MCF 10A (cell line): Measurements from ENCODE around the gene LTB4R2. TPM values are rescaled to one million over a fixed set of nuclear protein-coding genes. Genes with fewer than 3 reads are reported as not detected.

Experiments
- BruUV-seq: library from RNA; stranded (reverse); fragments of 400-500 nt; replicated peaks from 2 replicates; lab custom pipeline; 2021; lab: Mats Ljungman, UMichigan
- CTCF ChIA-PET: fragments of 300-600 bp; sonication (Branson Sonifier 250); formaldehyde crosslinking; extraction: SDS; loops from one replicate; lab custom pipeline; 2021; ENCODE audit warnings: antibody characterized with exemption, inconsistent platforms; lab: Yijun Ruan, JAX
- POLR2A ChIA-PET: fragments of 300-600, 350-650 bp; sonication (Branson Sonifier 250); formaldehyde crosslinking; extraction: SDS; loops from one replicate; lab custom pipeline; 2020; ENCODE audit warnings: antibody characterized with exemption, inconsistent platforms; lab: Yijun Ruan, JAX
- DNase-seq: peaks from one replicate; pipeline ENCODE4 v3.0.0-alpha.2; 2018; ENCODE audit not compliant: unreplicated experiment
- H3K27ac Mint-ChIP-seq: one replicate; pipeline ENCODE4 v1.8.0; 2022; ENCODE audit warnings: mild to moderate bottlenecking, low read depth, mixed read lengths; ENCODE audit not compliant: unreplicated experiment
- H3K27me3 Mint-ChIP-seq: one replicate; pipeline ENCODE4 v1.8.0; 2022; ENCODE audit warnings: mixed read lengths; ENCODE audit not compliant: insufficient read depth, unreplicated experiment
- H3K36me3 Mint-ChIP-seq: one replicate; pipeline ENCODE4 v1.8.0; 2022; ENCODE audit warnings: mild to moderate bottlenecking, moderate library complexity, mixed read lengths; ENCODE audit not compliant: insufficient read depth, unreplicated experiment
- H3K4me1 Mint-ChIP-seq: one replicate; pipeline ENCODE4 v1.8.0; 2022; ENCODE audit warnings: mixed read lengths; ENCODE audit not compliant: insufficient read depth, unreplicated experiment
- H3K4me3 Mint-ChIP-seq: one replicate; pipeline ENCODE4 v1.8.0; 2022; ENCODE audit warnings: mild to moderate bottlenecking, moderate library complexity, mixed read lengths; ENCODE audit not compliant: unreplicated experiment
- H3K9me3 Mint-ChIP-seq: one replicate; pipeline ENCODE4 v1.8.0; 2022; ENCODE audit warnings: mixed read lengths; ENCODE audit not compliant: unreplicated experiment
- CTCF ChIP-seq: fragments of 200-600 bp; IDR thresholded peaks from one replicate; pipeline ENCODE4 v1.8.0; 2022; ENCODE audit warnings: antibody characterized with exemption, mild to moderate bottlenecking; ENCODE audit not compliant: unreplicated experiment
- intact Hi-C: fragments of 100-400 bp; cut with micrococcal nuclease; formaldehyde crosslinking; loops from 2 replicates; pipeline ENCODE4 v1.14.1; 2022
- total RNA-seq: library from RNA; stranded (reverse); gene quantifications from 2 replicates; pipeline ENCODE4 v1.2.3, GENCODE V29; 2022

Gene LTB4R2
- total RNA-seq, 1 experiment from 2014 or later, result 21.7 TPM

DNA sequence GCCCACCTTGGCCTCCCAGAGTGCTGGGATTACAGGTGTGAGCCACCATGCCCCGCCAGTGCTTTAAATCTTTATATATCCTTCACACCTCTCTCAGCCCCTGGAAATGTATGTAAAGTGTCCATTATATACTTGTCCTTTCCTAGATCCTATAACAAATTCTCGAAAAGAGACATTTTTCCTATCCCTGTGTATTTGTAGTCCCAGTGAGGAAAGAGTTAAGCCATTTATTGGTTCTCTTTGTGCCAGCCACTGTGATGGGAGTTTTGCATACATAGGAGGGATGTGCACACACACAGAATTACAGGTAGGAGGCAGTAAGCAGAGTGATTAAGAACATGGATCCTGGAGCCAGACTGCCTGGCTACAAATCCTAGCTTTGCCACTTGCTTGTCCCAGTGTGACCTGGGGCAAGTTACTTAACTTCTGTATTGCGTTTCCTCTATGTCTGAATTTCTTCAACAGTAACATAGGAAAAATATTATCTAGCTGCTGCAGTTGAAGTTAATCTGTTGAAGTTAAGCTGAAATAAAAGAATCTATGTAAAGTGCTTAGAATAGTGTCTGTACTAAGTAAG is 36.4 kb upstream of the LTB4R2 start:
- peak overlapping the region; percentile 16 for H3K27ac Mint-ChIP-seq
- POLR2A ChIA-PET, result interaction anchor here (0.6 to 9.5 kb wide), 30 partner anchors 9 to 1178 kb away, joined by 3 to 146 read pairs (median 6); partner anchors contain the start of genes AP1G2, C14orf119, CHMP4A and DCAF11

DNA sequence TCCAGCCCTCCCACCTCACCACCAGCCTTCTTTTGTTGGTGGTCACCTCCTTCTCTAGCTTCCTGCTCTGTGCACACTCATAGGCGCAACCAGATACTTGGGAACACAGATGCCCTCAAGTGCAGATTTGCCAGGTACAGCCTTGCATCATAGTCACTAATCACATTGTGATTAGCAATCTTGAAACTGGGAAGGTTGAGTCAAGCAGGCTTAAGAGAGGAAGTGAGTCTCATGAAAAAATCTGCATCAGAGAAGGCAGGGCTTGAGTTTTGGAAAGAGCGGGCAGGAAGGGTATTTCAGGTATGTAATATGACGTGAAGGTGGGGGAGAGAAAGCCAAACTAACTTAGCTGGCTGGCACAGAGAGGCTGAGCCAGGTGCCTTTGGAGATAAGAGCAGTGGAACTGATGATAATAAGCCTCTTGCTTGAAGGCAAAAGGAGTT is 35.8 kb upstream of the LTB4R2 start:
- Mint-ChIP-seq H3K4me1 (peaks cover 42% of the 10 kb centered on the region), H3K4me3 (peak overlapping the region; percentile 15), H3K27ac (peak overlapping the region; percentile 16), H3K27me3 (no peaks in the 10 kb centered on the region), H3K9me3 (peaks cover 7% of the 10 kb centered on the region), H3K36me3 (peaks cover 12% of the 10 kb centered on the region)
- no TSS peak for BruUV-seq
- no peak for TF ChIP-seq CTCF
- ChIA-PET CTCF (interaction anchor here (0.6 to 32.3 kb wide), 18 partner anchors 9 to 169 kb away, joined by 3 to 457 read pairs (median 6); partner anchors contain the start of genes CIDEB, DHRS1, LTB4R2 and MDP1), POLR2A (interaction anchor here (0.6 to 9.5 kb wide), 33 partner anchors 9 to 1435 kb away, joined by 3 to 146 read pairs (median 4); partner anchors contain the start of genes AP1G2, C14orf119, CHMP4A and DCAF11)
- intact Hi-C loops, result no loop called here
- DNase-seq, result peak; percentile 95

More for the DNA sequence above, 36.4 kb upstream of the LTB4R2 start:
- TF ChIP-seq CTCF, result no peak
- no TSS peak for BruUV-seq
- Mint-ChIP-seq H3K9me3 (peaks cover 5% of the 10 kb centered on the region), H3K27me3 (no peaks in the 10 kb centered on the region), H3K36me3 (peaks cover 12% of the 10 kb centered on the region), H3K4me3 (peak overlapping the region; percentile 26), H3K4me1 (peaks cover 36% of the 10 kb centered on the region)
- intact Hi-C loops, result no loop called here
- CTCF ChIA-PET, result interaction anchor here (0.6 to 32.3 kb wide), 19 partner anchors 8 to 169 kb away, joined by 3 to 457 read pairs (median 7); partner anchors contain the start of genes CIDEB, DHRS1, LTB4R2 and MDP1
- DNase-seq, result peak; percentile 62

GRCh38 chr14:24277071-24277470 is 32.9 kb upstream of the LTB4R2 start:
- ChIA-PET CTCF (interaction anchor here (0.7 to 32.3 kb wide), 3 partner anchors 22 to 35 kb away, joined by 3 to 457 read pairs (median 392); partner anchors contain the start of genes DHRS1, NOP9 and TINF2), POLR2A (interaction anchor here (1.1 to 9.5 kb wide), 3 partner anchors 19 to 35 kb away, joined by 3 to 146 read pairs (median 4); partner anchors contain the start of gene TINF2)
- no peak for TF ChIP-seq CTCF
- no peaks in the 10 kb centered on the region for H3K27me3 Mint-ChIP-seq
- H3K36me3 Mint-ChIP-seq, result peaks cover 12% of the 10 kb centered on the region
- BruUV-seq, result no TSS peak
- no peak for DNase-seq
- peaks cover 7% of the 10 kb centered on the region for H3K9me3 Mint-ChIP-seq
- intact Hi-C loops, result no loop called here
- peaks cover 53% of the 10 kb centered on the region for H3K4me1 Mint-ChIP-seq
- H3K4me3 Mint-ChIP-seq, result no peak overlapping the region
- no peak overlapping the region for H3K27ac Mint-ChIP-seq
